Effector CD8-positive, alpha-beta T cell (primary cell): Measurements from ENCODE around the gene ZMIZ1.

ENCODE experiments used
- DNase-seq: peaks from one replicate; lab custom pipeline; 2025; lab: John Stamatoyannopoulos, UW

The ZMIZ1 gene

GRCh38 chr10:79206300-79207095 lies 137.7 kb downstream of the ZMIZ1 start:
- DNase-seq: no peak

- no peak for DNase-seq
These were observed 138.3 kb downstream of the ZMIZ1 start for GRCh38 chr10:79207096-79207357.

GRCh38 chr10:79207726-79208125 lies 139.0 kb downstream of the ZMIZ1 start:
- no peak for DNase-seq

- no peak for DNase-seq
These were observed 139.7 kb downstream of the ZMIZ1 start for GRCh38 chr10:79208251-79208983.

GRCh38 chr10:79209340-79209739 lies 140.6 kb downstream of the ZMIZ1 start:
- DNase-seq: no peak

- no peak for DNase-seq
These were observed 141.1 kb downstream of the ZMIZ1 start for GRCh38 chr10:79209831-79210230.

- no peak for DNase-seq
These were observed 141.9 kb downstream of the ZMIZ1 start for GRCh38 chr10:79210672-79211071.

- DNase-seq: no peak
These were observed 142.8 kb downstream of the ZMIZ1 start for GRCh38 chr10:79211616-79212015.

GRCh38 chr10:79215531-79215930 lies 146.8 kb downstream of the ZMIZ1 start:
- DNase-seq: no peak

- no peak for DNase-seq
These were observed 150.7 kb downstream of the ZMIZ1 start for GRCh38 chr10:79219322-79219957.

GRCh38 chr10:79220307-79220706 lies 151.5 kb downstream of the ZMIZ1 start:
- DNase-seq: no peak

GRCh38 chr10:79221110-79222051 lies 152.6 kb downstream of the ZMIZ1 start:
- no peak for DNase-seq

GRCh38 chr10:79222186-79222585 lies 153.4 kb downstream of the ZMIZ1 start:
- DNase-seq: no peak

- DNase-seq: no peak
These were observed 154.6 kb downstream of the ZMIZ1 start for GRCh38 chr10:79223091-79224048.

- no peak for DNase-seq
These were observed 155.6 kb downstream of the ZMIZ1 start for GRCh38 chr10:79224263-79224949.

- DNase-seq: no peak
These were observed 156.2 kb downstream of the ZMIZ1 start for GRCh38 chr10:79224992-79225391.

GRCh38 chr10:79226391-79227245 lies 157.9 kb downstream of the ZMIZ1 start:
- no peak for DNase-seq

GRCh38 chr10:79229071-79229541 lies 160.3 kb downstream of the ZMIZ1 start:
- DNase-seq: no peak

- DNase-seq: no peak
These were observed 161.1 kb downstream of the ZMIZ1 start for GRCh38 chr10:79229830-79230327.
